T1000 (cell line): Measurements from ENCODE around the gene SKP1.

Experiments
- DNase-seq: peaks from one replicate; lab custom pipeline; 2025; ENCODE audit warnings: mixed read lengths; lab: John Stamatoyannopoulos, UW

The SKP1 gene

GRCh38 chr5:134143944-134144941, 32.5 kb downstream of the SKP1 start:
- no peak for DNase-seq

- DNase-seq = no peak
Observed at GRCh38 chr5:134143431-134143830, 33.3 kb downstream of the SKP1 start.

GRCh38 chr5:134142806-134143205, 33.9 kb downstream of the SKP1 start:
- no peak for DNase-seq

DNA sequence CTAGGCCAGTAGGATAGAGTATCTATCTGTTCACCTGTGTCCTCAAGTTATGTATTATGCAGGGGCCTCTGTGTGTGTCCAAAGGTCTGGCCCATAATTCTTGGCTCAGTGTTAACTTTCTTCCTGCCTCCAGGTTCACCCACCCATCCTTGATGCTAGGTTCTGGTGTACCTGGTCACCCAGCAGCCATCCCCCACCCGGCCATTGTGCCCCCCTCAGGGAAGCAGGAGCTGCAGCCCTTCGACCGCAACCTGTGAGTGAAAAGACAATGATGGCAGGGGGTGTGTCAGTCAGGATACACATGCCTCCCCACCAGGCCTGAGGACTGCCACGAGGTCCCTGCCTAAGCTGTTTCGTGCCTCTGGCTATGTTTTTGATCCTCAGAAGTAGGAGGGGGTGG, 34.7 kb downstream of the SKP1 start:
- no peak for DNase-seq

DNA sequence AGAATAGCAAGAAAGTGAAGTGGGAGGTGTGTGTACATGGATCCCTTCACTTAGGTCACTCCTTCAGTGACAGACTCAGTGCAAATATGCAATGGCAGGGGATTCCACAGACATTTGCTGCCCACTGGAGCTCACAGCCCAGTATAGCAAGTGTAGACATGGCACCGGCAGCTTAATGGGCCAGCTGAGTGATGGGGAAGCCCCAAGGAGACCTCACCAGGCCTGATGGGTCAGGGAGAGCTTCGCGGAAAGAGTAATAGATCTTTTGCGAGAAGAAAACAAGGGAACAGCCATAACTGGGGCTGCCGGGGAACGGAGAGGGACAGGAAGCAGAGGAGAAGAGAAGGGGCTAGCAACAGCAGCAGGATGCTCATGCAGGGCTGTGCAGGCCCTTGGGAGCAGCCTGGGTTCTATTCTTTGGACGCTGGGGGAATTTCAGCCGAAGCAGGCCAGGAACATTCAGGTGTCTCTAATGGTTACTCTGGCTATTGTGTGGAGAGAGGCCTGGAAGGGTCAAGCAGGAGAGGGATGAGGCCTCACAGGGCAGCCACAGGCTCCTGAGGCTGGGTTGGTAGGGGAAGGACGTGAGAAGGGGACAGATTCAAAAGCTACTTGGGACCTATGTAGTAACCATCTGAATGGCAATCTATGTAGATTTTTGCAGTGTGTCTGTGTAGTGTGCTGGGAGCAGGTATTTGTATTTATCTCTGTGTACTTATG, 35.3 kb downstream of the SKP1 start:
- no peak for DNase-seq

DNA sequence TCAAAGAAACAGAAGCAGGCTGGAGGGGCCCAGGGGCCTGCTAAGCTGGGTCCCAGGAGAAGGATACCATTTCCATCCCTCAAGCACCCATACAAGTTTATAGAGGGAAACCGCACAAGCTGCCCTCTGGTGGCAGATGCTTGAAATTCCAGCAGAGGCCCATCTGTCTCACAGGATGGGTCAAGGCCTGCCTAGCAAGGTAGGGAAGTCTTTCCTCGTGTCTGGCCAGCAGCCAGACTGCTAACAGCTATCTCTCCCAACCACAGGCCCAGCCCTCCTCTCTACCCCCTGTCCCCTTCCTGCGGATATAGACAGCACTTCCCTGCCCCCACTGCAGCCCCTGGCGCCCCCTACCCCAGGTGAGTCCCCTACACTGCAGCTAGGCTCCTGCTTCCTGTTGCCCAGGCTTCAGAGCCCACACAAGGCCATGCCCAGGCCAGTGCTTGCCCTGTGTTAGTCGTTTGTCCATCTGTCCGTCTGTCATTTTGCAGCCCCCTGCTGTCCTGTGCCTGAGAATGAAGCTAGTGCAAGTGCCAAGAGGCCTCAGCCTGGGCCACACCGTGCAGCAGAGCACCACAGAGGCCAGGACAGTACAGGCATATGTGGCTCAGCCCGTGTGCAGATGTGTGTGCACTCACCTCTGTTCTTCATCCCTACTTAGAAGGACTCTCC, 36.1 kb downstream of the SKP1 start:
- DNase-seq = peak; percentile 60

DNA sequence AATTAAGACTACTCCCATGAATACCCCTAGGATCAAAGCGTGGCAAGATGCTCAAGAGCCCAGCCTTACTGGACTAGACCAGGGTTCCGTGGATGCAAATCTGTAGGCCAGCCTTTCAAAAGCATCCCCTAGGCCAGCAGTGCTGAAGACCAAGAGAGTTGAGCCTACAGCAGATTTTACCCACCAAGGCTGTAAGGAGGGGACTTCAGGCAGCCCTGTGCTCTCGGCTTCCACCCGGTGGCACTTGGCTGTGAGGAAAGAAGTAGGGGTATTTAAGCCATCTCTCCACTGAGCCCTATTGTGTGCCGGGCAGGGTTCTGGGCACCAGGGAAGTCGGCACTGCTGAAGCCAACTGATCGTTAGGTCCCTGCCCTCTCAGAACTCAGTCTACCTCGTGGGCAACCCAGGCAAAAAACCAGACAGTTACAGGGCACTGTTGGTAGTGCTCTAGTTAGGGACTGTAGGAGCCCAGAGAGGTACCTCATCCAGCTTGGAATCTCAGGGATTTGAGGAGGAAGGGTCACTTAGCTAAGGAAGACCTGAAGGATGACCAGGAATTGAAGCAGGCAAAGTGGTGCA, 36.8 kb downstream of the SKP1 start:
- DNase-seq = no peak

DNA sequence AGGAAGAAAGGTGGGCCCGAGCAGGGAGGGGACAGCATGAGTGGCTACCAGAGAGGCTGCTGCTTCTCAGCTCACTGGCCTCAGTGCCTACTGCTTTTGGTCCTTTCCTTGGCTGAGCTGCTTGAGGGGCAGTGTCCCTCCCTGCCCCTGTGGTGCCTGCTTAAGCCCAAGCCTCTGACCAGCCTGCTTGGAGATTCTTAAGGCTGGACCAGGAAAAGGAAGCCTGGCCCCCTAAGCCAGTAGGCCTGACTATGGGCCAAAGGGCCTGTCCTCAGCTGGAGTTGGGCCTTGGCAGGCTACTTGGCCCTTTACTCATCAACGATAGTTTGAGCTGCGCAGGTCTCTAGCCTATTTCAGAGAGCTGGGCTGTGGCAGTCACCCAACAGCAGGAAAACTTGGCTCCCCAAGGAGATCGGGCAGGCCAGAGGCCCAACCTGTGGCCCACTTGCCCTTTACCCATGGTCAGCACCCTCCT, 37.3 kb downstream of the SKP1 start:
- no peak for DNase-seq

GRCh38 chr5:134138416-134139376, 38.1 kb downstream of the SKP1 start:
- peak; percentile 43 for DNase-seq

DNA sequence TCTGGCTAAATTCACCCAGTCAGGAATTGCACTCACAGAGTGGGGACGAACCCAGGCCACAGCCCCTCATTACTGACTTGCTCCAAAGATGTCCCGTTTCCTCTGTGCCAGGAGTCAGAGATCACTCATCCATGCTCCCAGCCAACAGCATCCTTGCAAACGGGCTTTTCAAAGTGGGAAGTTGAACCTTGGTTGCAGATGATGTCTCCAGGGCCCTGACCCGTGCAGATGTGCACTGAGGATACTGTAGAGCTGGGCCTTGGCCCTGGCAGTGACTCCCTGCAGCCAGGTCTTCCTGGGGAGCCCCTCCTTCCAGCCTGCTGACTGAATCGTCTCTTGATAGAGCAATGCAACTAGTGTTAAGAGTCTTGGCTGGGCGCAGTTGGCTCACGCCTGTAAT, 40.0 kb downstream of the SKP1 start:
- no peak for DNase-seq

- DNase-seq = no peak
Observed at GRCh38 chr5:134136221-134136631, 40.5 kb downstream of the SKP1 start.

GRCh38 chr5:134135091-134135655, 41.6 kb downstream of the SKP1 start:
- no peak for DNase-seq

DNA sequence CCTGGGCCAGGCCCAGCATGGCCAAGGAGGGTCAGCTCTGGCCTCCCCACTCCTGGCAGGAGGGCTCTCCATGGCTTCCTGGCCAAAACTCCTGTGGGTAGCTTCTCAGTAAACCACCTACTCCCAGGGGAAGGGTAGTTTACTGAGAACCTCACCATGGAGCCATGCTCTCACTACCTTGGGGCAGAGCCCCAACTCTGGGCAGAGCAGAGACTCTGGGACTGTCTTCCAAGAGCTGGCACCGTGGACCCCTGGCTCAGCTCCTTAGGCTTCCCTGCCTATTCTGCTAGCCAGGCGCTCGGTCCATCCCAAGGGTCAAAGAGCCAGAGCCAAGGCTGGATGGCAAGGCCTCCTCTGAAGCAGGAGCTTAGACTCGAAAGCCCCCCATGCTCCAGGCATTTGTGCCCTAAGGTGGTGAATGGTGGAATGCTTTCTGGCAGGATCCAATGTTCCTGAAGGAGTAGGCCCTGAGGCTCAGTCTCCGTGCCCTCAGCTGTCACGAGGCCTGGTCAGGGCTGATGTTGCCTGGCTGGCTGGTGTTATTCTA, 42.7 kb downstream of the SKP1 start:
- DNase-seq = no peak

- no peak for DNase-seq
Observed at GRCh38 chr5:134133188-134133994, 43.4 kb downstream of the SKP1 start.

DNA sequence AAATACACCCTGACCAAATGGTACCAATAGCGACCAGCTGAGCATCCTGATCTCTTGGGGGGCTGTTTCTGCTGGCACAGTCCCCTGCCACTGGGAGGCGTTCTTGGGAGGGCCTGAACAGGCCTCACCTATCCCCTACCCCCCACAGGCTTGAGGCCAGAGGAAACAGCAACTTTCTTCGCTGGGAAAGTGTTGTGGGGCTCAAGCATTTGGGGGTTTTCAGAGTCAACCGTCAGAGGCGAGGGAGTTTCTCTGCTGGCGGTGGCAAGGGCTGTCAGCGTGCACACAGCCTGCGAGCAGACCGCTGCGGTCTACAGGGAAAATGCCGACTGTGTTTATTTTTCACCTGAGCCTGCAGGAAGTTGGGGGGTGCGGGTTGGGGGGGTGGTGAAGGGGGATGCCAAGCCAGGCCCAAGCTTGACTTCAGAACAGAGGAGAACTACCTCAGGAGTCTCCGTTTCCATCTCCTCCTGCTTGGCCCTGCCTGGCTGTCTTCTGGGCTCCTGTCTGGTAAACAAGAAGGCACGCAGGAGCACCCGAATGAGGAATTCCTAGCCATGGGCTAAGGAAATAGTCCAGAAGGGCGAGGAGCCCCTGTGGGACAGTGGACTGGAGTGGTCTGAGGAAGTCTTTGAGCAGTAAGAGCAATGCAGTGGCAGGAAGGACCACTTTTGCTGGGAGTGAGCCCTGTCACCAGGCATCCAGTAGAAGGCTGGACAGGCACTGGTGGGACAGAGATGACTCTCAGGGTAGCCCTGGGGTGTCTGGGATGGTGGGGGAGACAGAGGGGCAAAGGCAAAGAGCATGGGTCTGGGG, 44.2 kb downstream of the SKP1 start:
- no peak for DNase-seq

DNA sequence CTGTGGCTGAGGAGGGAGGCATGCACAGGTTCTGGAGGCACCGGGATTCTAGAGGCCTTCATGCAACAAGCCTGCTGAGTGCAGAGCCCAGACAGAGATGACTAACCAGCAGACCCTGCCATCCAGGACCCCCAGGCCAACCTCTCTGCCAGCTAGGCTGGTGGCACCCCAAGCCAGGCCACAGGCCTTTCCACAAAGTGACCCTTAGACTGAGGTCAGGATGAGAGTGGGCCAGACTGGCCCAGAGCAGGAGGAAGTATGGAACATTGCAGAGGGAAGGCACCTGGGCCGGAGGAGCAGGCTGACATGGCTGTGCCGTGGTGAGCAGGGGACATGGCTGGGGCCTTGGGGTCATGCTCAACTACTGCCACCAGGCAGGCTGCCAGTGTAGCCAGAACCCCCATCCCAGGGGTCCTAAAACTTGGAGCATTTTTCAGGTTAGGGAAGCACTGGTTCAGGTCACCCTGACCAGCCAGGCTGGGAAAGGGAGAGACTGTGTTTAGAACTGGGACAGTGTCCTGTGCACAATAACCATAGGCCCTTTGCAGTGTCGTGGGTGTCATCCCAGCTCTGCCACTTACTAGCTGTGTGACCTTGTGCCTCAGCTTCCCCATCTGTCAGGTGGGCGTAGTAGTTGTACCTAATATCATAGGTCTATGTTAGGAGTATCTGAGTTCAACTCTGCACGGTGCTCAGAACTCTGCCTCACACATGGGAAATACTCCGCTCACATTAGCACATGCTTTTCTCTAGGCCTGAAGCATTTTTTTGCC, 45.0 kb downstream of the SKP1 start:
- DNase-seq = no peak

GRCh38 chr5:134131165-134131564, 45.6 kb downstream of the SKP1 start:
- no peak for DNase-seq
